Measurements from ENCODE around the gene OPN4. TPM values are rescaled to one million over a fixed set of nuclear protein-coding genes. Genes with fewer than 3 reads are reported as not detected.

OPN4 gene
- total RNA-seq, 1 donor from 2014 or later = not detected

- intact Hi-C loops (cut with DNase I) = no loop called here
- peaks cover 12% of the 10 kb centered on the region for H3K4me1 ChIP-seq
- H3K27me3 ChIP-seq (ENCODE audit: low read depth) = no peaks in the 10 kb centered on the region
- no peak overlapping the region for H3K4me3 ChIP-seq
- no peak for DNase-seq
- no peaks in the 10 kb centered on the region for H3K36me3 ChIP-seq
- no peaks in the 10 kb centered on the region for H3K9me3 ChIP-seq
- no peak for ATAC-seq
- H3K27ac ChIP-seq = no peak overlapping the region
- no peak for TF ChIP-seq CTCF (IDR thresholded peaks at IDR 0.05)
These were observed 2.6 kb upstream of the OPN4 start for GRCh38 chr10:86651631-86652331.

- no peak overlapping the region for H3K27ac ChIP-seq
- intact Hi-C loops (cut with DNase I) = no loop called here
- DNase-seq (peak; percentile 34), ATAC-seq (no peak)
- H3K4me1 ChIP-seq = peaks cover 12% of the 10 kb centered on the region
- H3K36me3 ChIP-seq = no peaks in the 10 kb centered on the region
- no peaks in the 10 kb centered on the region for H3K27me3 ChIP-seq (ENCODE audit: low read depth)
- no peak overlapping the region for H3K4me3 ChIP-seq
- H3K9me3 ChIP-seq = no peaks in the 10 kb centered on the region
- TF ChIP-seq CTCF (IDR thresholded peaks at IDR 0.05) = no peak
These were observed 1.8 kb upstream of the OPN4 start for GRCh38 chr10:86652361-86653202.

DNA sequence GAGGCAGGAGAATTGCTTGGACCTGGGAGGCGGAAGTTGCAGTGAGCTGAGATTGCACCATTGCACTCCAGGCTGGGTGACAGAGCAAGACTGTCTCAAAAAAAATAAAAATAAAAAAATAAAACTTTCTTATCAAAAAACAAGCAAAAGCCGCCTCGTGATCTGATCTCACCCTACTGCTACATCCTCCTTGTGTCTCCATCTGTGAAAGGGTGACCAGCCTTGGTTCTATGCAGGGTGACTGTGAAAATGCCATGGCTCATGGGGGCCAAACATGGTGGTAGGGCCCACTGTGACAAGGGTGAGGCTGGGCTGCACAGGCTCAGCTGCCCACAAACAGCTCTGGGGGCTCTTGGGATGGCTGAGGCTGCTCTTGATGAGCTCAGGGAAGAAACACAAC lies 968 bp upstream of the OPN4 start:
- peak; percentile 10 for DNase-seq
- no peak for TF ChIP-seq CTCF (IDR thresholded peaks at IDR 0.05)
- Histone ChIP-seq H3K9me3 (no peaks in the 10 kb centered on the region), H3K4me1 (peaks cover 12% of the 10 kb centered on the region), H3K4me3 (no peak overlapping the region), H3K27me3 (ENCODE audit: low read depth) (no peaks in the 10 kb centered on the region), H3K27ac (no peak overlapping the region), H3K36me3 (no peaks in the 10 kb centered on the region)
- intact Hi-C loops (cut with DNase I) = no loop called here
- no peak for ATAC-seq

GRCh38 chr10:86653987-86654386 lies 360 bp upstream of the OPN4 start:
- no peaks in the 10 kb centered on the region for H3K36me3 ChIP-seq
- no peak overlapping the region for H3K27ac ChIP-seq
- H3K4me1 ChIP-seq = peaks cover 10% of the 10 kb centered on the region
- ATAC-seq = no peak
- H3K4me3 ChIP-seq = no peak overlapping the region
- intact Hi-C loops (cut with DNase I) = no loop called here
- no peak for DNase-seq
- no peaks in the 10 kb centered on the region for H3K9me3 ChIP-seq
- H3K27me3 ChIP-seq (ENCODE audit: low read depth) = no peaks in the 10 kb centered on the region
- TF ChIP-seq CTCF (IDR thresholded peaks at IDR 0.05) = no peak

GRCh38 chr10:86655173-86655540 lies 810 bp downstream of the OPN4 start:
- H3K4me3 ChIP-seq = no peak overlapping the region
- no peaks in the 10 kb centered on the region for H3K9me3 ChIP-seq
- ATAC-seq (no peak), DNase-seq (peak; percentile 14)
- intact Hi-C loops (cut with DNase I) = no loop called here
- no peaks in the 10 kb centered on the region for H3K27me3 ChIP-seq (ENCODE audit: low read depth)
- H3K36me3 ChIP-seq = no peaks in the 10 kb centered on the region
- TF ChIP-seq CTCF (IDR thresholded peaks at IDR 0.05) = no peak
- H3K27ac ChIP-seq = no peak overlapping the region
- no peaks in the 10 kb centered on the region for H3K4me1 ChIP-seq

All from lower lobe of right lung (tissue), 2 donors.